SK-MEL-5 (cell line): ENCODE measurements around the gene BLVRA. TPM values are rescaled to one million over a fixed set of nuclear protein-coding genes. Genes with fewer than 3 reads are reported as not detected.

Experiments
- total RNA-seq: library from RNA; depleted of rRNA; stranded (reverse); fragments of >200 nt; shearing (Covaris generic); gene quantifications from 2 replicates; pipeline ENCODE4 v1.2.3, GENCODE V29; 2014; rRNA removed

The BLVRA gene
- total RNA-seq, 1 experiment from 2014 or later = 32.8 TPM

Other genes with a start within 250 kb of the BLVRA start
- 109 and 121 TPM in 2 replicates for gene STK17A, start 175.6 kb upstream of the BLVRA start, total RNA-seq
- gene COA1, start 29.2 kb upstream of the BLVRA start, total RNA-seq = 79.6 and 80.1 TPM in 2 replicates
- gene MRPS24, start 110.8 kb downstream of the BLVRA start, total RNA-seq = 137 and 144 TPM in 2 replicates
- gene URGCP, start 147.9 kb downstream of the BLVRA start, total RNA-seq = 39.3 and 44.3 TPM in 2 replicates
- gene UBE2D4, start 167.8 kb downstream of the BLVRA start, total RNA-seq = 25.7 and 27.7 TPM in 2 replicates
- gene SPDYE1, start 239.2 kb downstream of the BLVRA start, total RNA-seq = not detected in 2 replicates